ENCODE measurements around the gene PADI4.

The PADI4 gene

GRCh38 chr1:17348593-17349234, 40.7 kb downstream of the PADI4 start:
- DNase-seq (ENCODE audit: low read depth, low spot score) = no peak

GRCh38 chr1:17350083-17350482, 42.1 kb downstream of the PADI4 start:
- DNase-seq (ENCODE audit: low read depth, low spot score) = no peak

- DNase-seq (ENCODE audit: low read depth, low spot score) = no peak
Measured at GRCh38 chr1:17350928-17351446, 43.0 kb downstream of the PADI4 start.

- no peak for DNase-seq (ENCODE audit: low read depth, low spot score)
Measured at GRCh38 chr1:17351598-17352324, 43.8 kb downstream of the PADI4 start.

- no peak for DNase-seq (ENCODE audit: low read depth, low spot score)
Measured at GRCh38 chr1:17352419-17352909, 44.5 kb downstream of the PADI4 start.

GRCh38 chr1:17355898-17356297, 47.9 kb downstream of the PADI4 start:
- DNase-seq (ENCODE audit: low read depth, low spot score) = no peak

GRCh38 chr1:17356387-17357026, 48.5 kb downstream of the PADI4 start:
- no peak for DNase-seq (ENCODE audit: low read depth, low spot score)

- no peak for DNase-seq (ENCODE audit: low read depth, low spot score)
Measured at GRCh38 chr1:17358557-17358956, 50.6 kb downstream of the PADI4 start.

GRCh38 chr1:17359031-17359430, 51.0 kb downstream of the PADI4 start:
- DNase-seq (ENCODE audit: low read depth, low spot score) = no peak

- DNase-seq (ENCODE audit: low read depth, low spot score) = no peak
Measured at GRCh38 chr1:17359808-17360207, 51.8 kb downstream of the PADI4 start.

- DNase-seq (ENCODE audit: low read depth, low spot score) = no peak
Measured at GRCh38 chr1:17360272-17360956, 52.4 kb downstream of the PADI4 start.

- no peak for DNase-seq (ENCODE audit: low read depth, low spot score)
Measured at GRCh38 chr1:17361687-17362086, 53.7 kb downstream of the PADI4 start.

- no peak for DNase-seq (ENCODE audit: low read depth, low spot score)
Measured at GRCh38 chr1:17363351-17363750, 55.4 kb downstream of the PADI4 start.

- DNase-seq (ENCODE audit: low read depth, low spot score) = no peak
Measured at GRCh38 chr1:17363771-17364170, 55.8 kb downstream of the PADI4 start.

GRCh38 chr1:17365293-17365692, 57.3 kb downstream of the PADI4 start:
- DNase-seq (ENCODE audit: low read depth, low spot score) = no peak

- no peak for DNase-seq (ENCODE audit: low read depth, low spot score)
Measured at GRCh38 chr1:17369466-17369865, 61.5 kb downstream of the PADI4 start.

- DNase-seq (ENCODE audit: low read depth, low spot score) = no peak
Measured at GRCh38 chr1:17370618-17371017, 62.6 kb downstream of the PADI4 start.

- DNase-seq (ENCODE audit: low read depth, low spot score) = no peak
Measured at GRCh38 chr1:17371896-17372295, 63.9 kb downstream of the PADI4 start, which contains the start of gene PADI6. Gene PADI6 (plus strand): TSS chr1:17372196. CDS start chr1:17372246, 50 bp downstream.

- DNase-seq (ENCODE audit: low read depth, low spot score) = no peak
Measured at GRCh38 chr1:17372955-17373354, 65.0 kb downstream of the PADI4 start.

- no peak for DNase-seq (ENCODE audit: low read depth, low spot score)
Measured at GRCh38 chr1:17375651-17376050, 67.7 kb downstream of the PADI4 start.

GRCh38 chr1:17377325-17377953, 69.4 kb downstream of the PADI4 start:
- no peak for DNase-seq (ENCODE audit: low read depth, low spot score)

Data from brain pericyte (primary cell).